ENCODE data around the gene FCHSD2.

The FCHSD2 gene

DNA sequence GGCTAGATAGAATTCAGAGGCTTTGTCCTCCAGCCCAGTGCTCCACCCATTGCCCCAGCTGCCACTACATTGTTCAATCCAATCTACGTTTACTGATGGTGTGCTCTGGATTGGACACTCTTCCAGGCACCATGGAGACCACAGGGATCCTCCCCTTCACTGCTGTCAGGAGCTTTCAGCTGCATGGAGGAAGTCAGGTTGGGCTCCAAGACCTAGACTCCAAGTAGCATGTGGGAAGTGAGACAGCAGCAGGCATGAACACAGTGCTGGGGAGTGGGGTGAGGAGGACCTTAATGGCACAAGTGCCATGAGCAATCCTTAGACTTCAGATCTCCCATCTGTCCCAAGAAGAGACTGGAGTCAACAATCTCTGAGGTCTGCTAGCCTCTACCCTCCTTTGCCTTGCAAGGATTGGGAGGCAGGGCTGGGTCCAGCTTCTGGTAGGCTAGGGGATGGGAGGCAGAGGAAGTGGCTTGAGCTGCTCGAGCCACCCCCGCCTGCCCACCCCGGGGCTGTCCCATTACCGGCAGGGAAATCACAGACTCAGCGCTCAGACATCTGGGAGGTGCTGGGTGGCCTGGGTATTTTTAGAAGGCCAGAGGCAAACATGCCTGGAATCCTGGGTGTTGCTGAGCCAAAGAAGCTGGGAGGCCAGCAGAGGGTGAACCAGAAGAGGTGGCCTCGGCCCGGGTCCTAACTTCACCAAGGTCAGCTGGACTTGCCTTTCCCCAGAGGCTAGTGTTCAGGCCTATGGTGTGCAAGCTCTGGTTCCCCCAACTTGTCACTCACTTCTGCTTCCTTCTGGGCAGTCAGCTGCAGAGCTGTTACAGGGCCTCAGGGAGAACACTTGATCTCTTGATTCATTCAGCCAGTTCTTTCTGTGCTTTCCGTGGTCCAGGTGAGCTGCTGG is 15.2 kb upstream of the FCHSD2 start:
- peak; percentile 70 for DNase-seq (ENCODE audit: low read depth)
- TF ChIP-seq, protein P1, sequence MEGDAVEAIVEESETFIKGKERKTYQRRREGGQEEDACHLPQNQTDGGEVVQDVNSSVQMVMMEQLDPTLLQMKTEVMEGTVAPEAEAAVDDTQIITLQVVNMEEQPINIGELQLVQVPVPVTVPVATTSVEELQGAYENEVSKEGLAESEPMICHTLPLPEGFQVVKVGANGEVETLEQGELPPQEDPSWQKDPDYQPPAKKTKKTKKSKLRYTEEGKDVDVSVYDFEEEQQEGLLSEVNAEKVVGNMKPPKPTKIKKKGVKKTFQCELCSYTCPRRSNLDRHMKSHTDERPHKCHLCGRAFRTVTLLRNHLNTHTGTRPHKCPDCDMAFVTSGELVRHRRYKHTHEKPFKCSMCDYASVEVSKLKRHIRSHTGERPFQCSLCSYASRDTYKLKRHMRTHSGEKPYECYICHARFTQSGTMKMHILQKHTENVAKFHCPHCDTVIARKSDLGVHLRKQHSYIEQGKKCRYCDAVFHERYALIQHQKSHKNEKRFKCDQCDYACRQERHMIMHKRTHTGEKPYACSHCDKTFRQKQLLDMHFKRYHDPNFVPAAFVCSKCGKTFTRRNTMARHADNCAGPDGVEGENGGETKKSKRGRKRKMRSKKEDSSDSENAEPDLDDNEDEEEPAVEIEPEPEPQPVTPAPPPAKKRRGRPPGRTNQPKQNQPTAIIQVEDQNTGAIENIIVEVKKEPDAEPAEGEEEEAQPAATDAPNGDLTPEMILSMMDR (IDR thresholded peaks at IDR 0.05; ENCODE audit: low read length, missing control alignments), result no peak
- no peak overlapping the region for H3K4me3 ChIP-seq (replicated peaks; ENCODE audit: low read depth, low read length)

DNA sequence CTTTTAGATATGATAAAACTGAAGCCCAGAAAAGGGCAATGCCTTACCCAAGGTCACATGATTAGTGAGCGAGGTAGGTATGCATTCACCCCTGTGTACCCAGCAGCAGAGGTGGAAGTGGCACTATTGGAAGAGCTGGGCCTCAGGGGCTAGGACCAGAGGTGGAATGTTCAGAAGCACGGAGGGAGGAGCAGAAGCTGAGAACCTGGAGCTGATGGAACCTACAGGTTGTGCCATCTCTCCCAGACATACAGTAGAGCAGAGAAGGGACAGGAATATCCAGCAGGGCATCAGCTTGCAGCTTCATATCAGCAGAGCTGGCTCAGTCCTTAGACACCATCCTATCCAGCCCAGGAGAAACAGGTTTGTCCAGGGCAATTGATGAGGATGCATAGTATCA is 14.6 kb upstream of the FCHSD2 start:
- TF ChIP-seq, protein P1 (IDR thresholded peaks at IDR 0.05; ENCODE audit: low read length, missing control alignments), result no peak
- DNase-seq (ENCODE audit: low read depth), result no peak

DNA sequence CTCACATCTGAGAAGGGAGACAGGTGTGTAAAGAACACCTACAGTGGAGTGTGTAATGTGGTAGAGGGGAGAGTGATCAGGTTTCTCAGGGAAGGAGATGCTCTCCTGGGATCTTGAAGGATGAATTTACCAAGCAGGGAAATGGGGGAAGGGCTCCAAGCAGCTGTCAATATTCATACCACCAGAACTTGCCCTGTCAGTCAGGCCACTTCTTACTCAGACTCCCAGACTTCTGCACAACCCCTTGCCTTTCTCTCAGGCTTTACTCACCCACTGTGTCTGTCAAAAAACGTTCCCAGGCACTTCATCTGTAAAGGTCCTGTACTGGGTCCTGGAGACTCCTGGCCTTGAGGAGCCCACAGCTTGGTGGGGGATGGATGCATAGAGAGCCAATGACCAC is 14.0 kb upstream of the FCHSD2 start:
- no peak for DNase-seq (ENCODE audit: low read depth)
- no peak overlapping the region for H3K4me3 ChIP-seq (replicated peaks; ENCODE audit: low read depth, low read length)
- TF ChIP-seq, protein P1 (IDR thresholded peaks at IDR 0.05; ENCODE audit: low read length, missing control alignments), result no peak

More for the DNA sequence above, 14.6 kb upstream of the FCHSD2 start:
- H3K4me3 ChIP-seq (replicated peaks; ENCODE audit: low read depth, low read length), result no peak overlapping the region

DNA sequence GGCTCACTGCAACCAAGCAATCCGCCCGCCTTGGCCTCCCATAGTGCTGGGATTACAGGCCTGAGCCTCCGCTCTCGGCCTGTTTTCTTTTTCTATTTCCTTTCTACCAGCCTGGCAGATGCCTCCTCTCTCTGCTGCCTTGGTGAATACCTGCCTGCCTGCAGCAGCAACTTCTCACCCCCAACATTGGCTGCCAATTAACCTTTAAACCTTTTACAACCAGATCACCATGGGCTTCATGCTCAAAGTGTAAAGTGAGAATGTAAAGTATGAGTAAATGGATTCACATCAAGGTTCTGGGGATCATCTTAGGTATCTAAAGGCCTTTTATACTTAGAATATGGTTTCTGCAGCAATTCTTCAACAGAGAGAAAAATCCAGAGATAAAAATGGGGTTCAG is 13.0 kb upstream of the FCHSD2 start:
- DNase-seq (ENCODE audit: low read depth), result no peak
- TF ChIP-seq, protein P1 (IDR thresholded peaks at IDR 0.05; ENCODE audit: low read length, missing control alignments), result no peak
- no peak overlapping the region for H3K4me3 ChIP-seq (replicated peaks; ENCODE audit: low read depth, low read length)

DNA sequence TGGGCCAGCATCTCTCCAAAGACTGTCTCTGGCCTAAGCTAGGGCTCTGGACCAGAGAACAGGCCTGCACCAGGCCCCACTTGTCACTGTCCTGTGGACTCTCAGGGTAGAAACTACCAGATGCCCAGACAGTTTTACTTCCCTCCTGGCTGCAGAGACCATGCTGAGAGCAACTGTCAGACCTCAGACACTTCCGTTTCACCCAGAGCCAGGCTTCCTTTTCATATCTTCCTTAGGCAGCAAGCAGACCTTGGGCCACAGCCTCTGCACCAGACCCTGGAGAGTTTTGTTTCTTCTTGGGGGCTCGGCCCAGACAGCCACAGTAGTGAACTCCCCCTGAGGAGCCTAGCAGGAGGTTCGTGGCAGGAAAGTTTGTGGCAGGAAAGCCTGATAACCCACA is 12.1 kb upstream of the FCHSD2 start:
- no peak for DNase-seq (ENCODE audit: low read depth)
- H3K4me3 ChIP-seq (replicated peaks; ENCODE audit: low read depth, low read length), result no peak overlapping the region
- TF ChIP-seq, protein P1 (IDR thresholded peaks at IDR 0.05; ENCODE audit: low read length, missing control alignments), result no peak

DNA sequence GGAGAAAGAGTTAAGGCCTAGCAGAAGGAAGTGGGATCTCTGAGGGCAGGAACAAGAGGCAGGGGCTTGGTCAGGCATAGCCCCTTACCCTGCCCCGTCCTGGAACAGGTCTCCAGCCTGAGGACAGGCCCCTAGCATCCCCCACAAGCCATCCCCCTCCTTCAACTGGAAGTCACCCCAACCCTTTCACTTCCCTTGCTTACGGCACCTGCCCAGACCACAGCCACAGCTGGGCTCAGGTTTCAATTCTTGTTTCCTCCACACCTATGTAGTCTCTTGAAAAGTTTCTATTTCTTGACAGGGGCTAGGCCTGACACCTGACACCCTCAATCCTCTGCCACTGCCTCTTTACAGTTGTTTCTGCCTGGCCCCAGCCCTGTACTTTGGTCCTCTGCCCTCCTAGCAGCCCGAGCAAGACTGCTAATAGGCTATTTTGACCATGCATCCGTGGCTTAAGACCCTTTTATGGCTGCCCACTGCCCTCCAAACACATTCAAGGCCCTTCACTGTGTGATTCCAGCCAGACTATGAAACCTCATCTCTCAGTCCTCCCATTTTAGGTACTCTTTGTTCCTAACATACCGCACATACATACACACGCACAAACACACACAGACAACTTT is 10.9 kb upstream of the FCHSD2 start:
- no peak overlapping the region for H3K4me3 ChIP-seq (replicated peaks; ENCODE audit: low read depth, low read length)
- TF ChIP-seq, protein P1 (IDR thresholded peaks at IDR 0.05; ENCODE audit: low read length, missing control alignments), result no peak
- DNase-seq (ENCODE audit: low read depth), result no peak

Data from fibroblast of pulmonary artery (primary cell).